HG02943 (cell line): Measurements from ENCODE around the gene STAC2.

Experiments
- ATAC-seq: cut with Tn5 transposase; IDR thresholded peaks from one replicate; pipeline ENCODE4 v1.9.1; 2021; ENCODE audit warnings: mild to moderate bottlenecking, low read depth, moderate library complexity; ENCODE audit not compliant: unreplicated experiment

STAC2 gene

GRCh38 chr17:39212841-39213480 is 12.8 kb downstream of the STAC2 start:
- no peak for ATAC-seq

- no peak for ATAC-seq
Observed at GRCh38 chr17:39212195-39212810, 13.4 kb downstream of the STAC2 start.

DNA sequence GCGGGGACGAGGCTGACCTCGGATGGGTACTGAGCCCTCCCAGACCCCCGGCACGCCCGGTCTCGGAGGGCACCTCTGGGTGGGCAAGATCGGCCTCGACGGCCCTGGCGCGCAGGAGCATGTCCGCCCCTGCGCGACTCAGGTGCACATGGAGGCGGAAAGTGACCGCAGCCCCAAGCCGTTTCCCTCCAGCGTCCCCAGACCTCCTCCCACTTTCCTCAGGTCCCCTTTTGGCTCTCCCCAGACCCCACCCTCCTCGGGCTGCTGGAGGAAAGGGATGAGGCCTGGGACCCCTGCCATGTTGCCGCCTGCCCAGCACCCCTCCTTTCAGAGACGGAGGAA is 15.7 kb downstream of the STAC2 start:
- no peak for ATAC-seq

DNA sequence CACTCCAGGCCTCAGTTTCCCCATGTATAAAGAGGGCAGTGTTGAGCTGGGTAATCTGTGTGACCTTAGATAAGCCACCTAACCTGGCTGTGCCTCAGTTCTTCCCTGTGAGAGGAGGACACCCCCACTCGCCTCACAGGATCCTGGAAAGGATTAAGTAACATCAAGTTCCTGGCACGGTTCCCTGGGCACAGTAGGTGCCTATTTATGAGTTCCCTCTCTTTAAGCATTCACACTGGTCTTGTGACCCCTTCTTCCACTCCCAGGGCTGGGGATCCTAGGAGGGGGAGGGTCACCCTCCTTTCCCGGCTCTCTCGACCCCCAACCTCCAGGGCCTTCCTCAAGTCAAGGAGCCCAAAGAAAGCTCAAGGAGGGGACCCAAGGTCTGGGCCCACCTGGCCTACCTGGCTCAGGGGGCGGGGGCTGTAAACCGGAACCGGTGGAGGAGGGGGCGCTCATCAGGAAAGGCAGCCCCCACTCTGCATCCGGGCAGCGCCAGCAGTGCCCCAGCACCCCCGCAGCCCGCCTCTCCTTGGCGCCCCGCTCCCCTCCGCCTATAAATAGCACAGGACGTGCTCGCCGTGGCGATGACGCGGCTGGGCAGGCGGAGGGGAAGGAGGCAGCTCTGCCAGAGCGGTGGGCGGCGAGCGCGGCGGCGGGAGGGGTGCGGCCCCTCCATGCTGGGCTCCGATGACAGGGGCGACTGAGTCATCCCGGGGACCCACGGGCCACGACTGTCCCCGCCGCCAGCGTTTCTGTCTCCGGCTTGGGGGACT is 16.2 kb downstream of the STAC2 start:
- ATAC-seq, result no peak

DNA sequence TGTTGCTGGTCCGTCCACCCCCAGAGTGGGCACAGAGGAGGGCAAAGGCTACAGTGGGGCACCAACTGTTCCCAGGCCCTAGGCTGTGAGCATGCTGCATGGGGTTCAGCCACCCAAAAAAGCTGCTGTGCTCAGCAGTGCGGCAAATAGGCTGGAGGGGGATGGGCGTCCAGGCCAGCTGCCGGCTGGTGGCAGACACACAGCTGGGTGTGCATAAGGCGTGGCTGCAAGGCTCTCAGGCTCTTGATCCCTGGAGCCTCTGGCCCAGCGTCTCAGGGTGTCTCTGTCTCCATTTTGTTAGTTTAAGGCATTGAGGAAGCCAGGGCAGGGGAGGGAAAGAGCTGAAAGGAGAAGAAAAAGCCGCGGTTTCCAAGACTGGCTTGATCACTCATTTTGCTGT is 16.9 kb downstream of the STAC2 start:
- no peak for ATAC-seq

DNA sequence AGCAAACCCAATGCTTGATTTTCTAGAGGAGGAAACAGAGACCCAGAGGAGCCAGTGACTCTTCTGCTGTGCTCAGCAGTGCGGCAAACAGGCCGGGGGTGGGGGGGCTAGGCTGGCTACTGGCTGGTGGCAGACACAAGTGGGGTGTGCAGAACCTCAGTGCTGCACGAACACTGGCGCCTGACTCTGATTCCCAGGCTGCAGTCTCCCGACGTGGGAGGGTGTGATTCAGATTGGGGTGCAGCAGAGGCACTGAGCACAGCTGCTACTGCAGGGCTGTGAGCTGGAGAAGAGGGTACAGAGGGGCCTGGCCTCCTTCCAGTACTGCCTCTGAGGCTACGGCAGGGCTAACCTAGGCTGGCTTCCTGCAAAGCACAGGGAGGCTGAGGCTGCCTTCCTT is 17.6 kb downstream of the STAC2 start:
- no peak for ATAC-seq

- no peak for ATAC-seq
Observed at GRCh38 chr17:39205112-39205526, 20.6 kb downstream of the STAC2 start.

GRCh38 chr17:39204245-39204644 is 21.5 kb downstream of the STAC2 start:
- no peak for ATAC-seq

DNA sequence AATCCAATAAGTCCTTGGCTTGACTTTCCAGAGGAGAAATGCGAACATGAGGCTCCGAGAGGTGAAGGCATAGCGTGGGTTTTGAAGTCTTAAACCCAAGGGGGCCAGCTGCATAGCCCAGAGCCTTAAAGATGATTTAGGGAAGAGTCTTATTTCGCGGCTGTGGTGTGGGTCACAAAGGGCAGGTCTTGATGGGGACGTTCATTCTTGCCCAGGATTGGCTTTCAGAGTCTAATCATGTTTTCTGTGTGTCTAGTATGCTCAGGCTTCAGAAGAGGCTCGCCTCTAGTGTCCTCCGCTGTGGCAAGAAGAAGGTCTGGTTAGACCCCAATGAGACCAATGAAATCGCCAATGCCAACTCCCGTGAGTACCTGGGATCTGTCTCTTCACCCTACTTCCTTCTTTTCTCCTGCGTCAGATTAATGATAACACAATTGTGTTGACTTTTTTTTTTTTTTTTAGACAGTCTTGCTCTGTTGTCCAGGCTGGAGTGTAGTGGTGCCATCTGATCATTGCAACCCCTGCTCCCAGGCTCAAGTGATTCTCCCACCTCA is 24.7 kb downstream of the STAC2 start:
- no peak for ATAC-seq

- ATAC-seq, result peak; percentile 59
Observed at GRCh38 chr17:39200070-39200879, 25.5 kb downstream of the STAC2 start, which contains the start of gene RPL19. TSS of gene RPL19 (plus strand) at chr17:39200283. CDS start at chr17:39200345, 62 bp downstream.

GRCh38 chr17:39199820-39200069 is 26.0 kb downstream of the STAC2 start:
- ATAC-seq, result peak; percentile 54

- no peak for ATAC-seq
Observed at GRCh38 chr17:39198186-39198566, 27.6 kb downstream of the STAC2 start.

- no peak for ATAC-seq
Observed at GRCh38 chr17:39197380-39198185, 28.2 kb downstream of the STAC2 start, which contains the start of gene CACNB1. TSS of gene CACNB1 (minus strand) at chr17:39197669. CDS start at chr17:39197495, 174 bp downstream.

DNA sequence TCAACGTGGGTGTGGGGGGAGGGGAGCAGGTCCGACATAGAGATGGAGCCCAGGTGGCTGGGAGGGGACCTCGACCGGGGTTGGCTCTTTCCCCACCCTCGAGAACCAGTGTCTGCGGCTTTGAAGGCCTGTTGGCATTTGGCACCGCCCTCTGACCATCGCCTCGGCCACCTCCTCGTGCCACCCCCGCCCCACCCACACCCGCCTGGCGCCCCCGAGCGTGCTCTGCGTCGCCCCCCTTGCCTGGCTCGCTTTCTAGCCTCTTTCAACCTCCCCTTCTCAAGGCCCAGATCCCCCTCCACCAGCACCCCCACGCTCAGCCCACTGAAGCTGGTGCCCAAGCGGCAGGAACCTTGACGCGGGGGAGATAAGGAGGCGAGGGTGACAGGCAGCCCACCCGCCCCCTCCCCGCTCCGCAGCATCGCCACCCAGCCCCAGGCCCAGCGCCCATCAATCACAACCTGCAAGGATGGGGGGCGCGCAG is 28.9 kb downstream of the STAC2 start:
- ATAC-seq, result no peak

DNA sequence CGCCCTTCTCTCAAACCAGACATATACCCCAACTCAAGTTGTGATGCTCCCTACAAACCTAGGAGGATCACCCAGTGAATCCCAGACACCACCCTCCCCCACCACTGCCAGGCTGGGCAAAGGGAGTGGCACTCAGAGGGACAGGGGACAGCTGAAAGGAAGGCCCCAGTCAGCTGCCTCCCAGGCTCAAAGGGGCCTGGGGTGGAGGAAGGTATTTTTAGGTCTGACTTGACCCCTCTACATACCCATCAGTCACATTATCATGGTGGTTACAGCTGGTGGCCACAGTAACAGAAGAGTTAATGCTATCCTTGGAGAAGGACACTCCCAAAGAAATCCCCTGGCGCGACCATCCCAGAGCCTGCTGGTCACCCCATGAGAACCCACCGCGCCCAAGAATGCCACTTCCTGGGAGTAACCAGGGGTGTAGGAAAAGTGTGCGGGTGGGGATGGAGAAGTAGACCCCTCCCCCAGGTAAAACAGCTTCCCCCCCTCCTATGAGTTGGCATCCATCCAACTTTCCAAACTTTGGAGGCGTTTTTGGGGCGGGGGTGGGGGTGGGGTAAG is 29.4 kb downstream of the STAC2 start:
- no peak for ATAC-seq

GRCh38 chr17:39195568-39196160 is 30.1 kb downstream of the STAC2 start:
- ATAC-seq, result no peak

GRCh38 chr17:39194985-39195524 is 30.7 kb downstream of the STAC2 start:
- ATAC-seq, result no peak

- ATAC-seq, result no peak
Observed at GRCh38 chr17:39194089-39194984, 31.4 kb downstream of the STAC2 start.
